ENCODE measurements around the gene OPCML. TPM values are rescaled to one million over a fixed set of nuclear protein-coding genes. Genes with fewer than 3 reads are reported as not detected.

OPCML gene
- polyA plus RNA-seq, 3 donors from 2014 or later: not detected

DNA sequence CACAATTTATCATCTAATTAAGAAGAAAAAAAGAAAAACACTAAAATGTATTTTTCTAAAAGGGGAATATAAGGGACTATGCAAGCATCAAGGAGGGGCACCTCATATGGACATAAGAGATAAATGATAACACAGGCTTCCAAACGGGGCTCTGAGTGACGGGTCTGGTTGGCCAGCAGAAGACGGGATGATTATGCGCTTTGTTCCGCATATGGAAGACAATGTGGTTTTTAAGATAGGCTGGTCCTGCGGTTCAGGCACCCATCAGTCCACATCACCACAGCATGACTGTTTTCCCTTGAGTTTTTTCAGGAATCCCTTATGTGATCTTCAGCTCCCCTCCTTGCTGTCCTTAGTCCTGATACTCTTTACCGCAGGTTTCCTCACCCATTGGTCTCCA, 404.6 kb downstream of the OPCML start:
- Mint-ChIP-seq H3K4me3 (no peak overlapping the region), H3K4me1 (no peaks in the 10 kb centered on the region), H3K27me3 (ENCODE audit: low read depth in 3 of 3) (peaks cover 0 to 2% (median 1%) of the 10 kb centered on the region in 3 donors), H3K27ac (no peak overlapping the region), H3K9me3 (peaks cover 0 to 1% (median 0%) of the 10 kb centered on the region in 6 donors), H3K36me3 (no peaks in the 10 kb centered on the region)
- DNase-seq: no peak

DNA sequence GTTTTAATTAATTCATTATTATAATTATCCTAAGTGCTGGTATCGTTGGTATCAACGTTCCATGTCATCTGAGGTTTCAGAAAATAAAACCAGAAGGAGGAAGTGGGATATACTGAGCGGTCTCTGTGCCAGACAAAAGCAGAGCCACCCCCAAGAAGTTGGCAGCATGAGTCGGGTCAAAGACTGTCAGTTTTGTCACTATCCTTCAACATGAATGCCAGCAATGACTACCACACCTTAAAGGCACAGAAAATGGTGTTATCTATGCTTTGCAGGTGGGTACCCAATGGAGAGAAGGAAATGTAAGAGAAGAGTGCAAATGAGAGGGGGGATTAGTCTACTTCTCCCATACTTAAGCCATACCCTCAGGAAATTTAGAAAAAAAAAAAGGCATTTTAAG, 408.5 kb downstream of the OPCML start:
- no peak for DNase-seq
- H3K36me3 Mint-ChIP-seq: no peaks in the 10 kb centered on the region
- H3K27ac Mint-ChIP-seq: no peak overlapping the region
- no peak overlapping the region for H3K4me3 Mint-ChIP-seq
- H3K4me1 Mint-ChIP-seq: no peaks in the 10 kb centered on the region
- H3K9me3 Mint-ChIP-seq: peaks cover 0 to 2% (median 0%) of the 10 kb centered on the region in 6 donors
- H3K27me3 Mint-ChIP-seq (ENCODE audit: low read depth in 3 of 3): peaks cover 0 to 2% (median 1%) of the 10 kb centered on the region in 3 donors

DNA sequence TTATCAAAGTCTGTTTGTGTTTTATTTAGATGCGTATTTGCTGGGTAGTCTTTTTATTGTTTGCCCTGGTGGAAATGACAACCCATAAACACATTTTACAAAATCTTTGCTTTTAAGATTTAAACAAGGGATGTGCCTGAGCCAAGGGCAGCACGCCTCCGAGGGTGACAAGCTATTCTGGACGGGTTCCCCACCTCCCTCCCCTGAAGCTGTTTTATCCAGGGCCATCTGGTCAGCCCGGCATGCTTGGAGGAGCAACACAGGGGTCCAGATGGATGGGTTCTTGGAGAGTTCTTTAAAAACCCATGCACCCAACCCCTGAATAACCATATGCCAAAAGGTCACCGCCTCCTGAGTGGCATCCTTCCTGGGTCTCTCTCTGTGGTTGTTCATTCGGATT, 408.9 kb downstream of the OPCML start:
- Mint-ChIP-seq H3K9me3 (peaks cover 0 to 2% (median 0%) of the 10 kb centered on the region in 6 donors), H3K4me3 (no peak overlapping the region), H3K36me3 (no peaks in the 10 kb centered on the region), H3K4me1 (no peaks in the 10 kb centered on the region), H3K27me3 (ENCODE audit: low read depth in 3 of 3) (peaks cover 0 to 2% (median 1%) of the 10 kb centered on the region in 3 donors), H3K27ac (no peak overlapping the region)
- no peak for DNase-seq

DNA sequence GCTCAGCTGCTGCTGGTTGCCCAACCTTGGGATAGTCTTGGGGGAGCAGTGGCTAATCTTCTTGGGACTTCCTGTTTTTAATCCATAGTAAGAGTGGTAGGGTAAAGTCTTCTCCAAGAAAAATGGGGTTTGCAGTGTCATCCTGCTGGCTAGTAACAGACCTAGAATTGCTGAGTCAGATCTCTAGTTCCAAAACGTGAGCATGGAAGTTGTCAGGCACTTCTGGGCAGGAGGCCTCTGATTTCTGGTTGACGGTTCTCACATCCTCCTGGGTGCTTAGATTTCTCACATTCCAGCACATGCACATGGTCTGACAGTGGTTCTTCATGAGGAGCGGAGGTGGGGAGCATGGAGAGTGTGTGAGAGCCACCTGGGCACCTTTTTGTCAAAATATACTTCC, 410.0 kb downstream of the OPCML start:
- Mint-ChIP-seq H3K4me3 (no peak overlapping the region), H3K27me3 (ENCODE audit: low read depth in 3 of 3) (no peaks in the 10 kb centered on the region), H3K4me1 (no peaks in the 10 kb centered on the region), H3K27ac (no peak overlapping the region), H3K9me3 (peaks cover 0 to 2% (median 0%) of the 10 kb centered on the region in 6 donors), H3K36me3 (no peaks in the 10 kb centered on the region)
- no peak for DNase-seq

DNA sequence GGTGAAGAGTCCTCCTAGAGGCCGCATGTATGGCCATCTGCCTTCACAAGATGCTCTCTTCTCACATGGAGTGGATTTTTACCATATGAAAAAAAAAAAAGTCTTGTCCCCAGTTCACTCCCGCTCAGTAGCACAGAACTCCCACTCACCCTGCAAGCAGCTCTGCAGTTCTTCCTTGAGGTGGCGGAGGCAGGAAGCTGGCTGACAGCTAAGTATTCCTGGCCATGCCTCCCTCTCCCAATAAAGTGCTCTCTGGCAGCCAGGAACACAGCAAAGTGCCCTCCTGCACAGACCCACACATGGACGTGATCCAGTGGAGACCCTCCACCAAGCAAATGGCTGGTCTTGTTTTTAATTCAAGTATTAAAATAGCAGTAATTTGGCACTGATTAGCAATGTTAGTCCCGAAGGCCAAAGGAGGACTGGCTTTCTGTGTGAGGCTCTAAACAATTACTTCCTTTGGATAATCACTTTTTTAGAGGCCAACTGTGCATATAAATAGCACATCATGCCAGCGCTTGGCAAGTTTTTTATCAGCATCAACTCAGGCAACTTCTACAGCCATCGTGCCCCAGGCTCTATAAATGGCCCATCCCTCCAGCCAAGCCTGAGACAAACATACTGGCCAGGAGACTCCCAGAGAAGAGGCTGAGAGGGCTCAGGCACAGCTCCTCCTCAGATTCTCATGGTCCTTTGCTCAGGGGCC, 413.6 kb downstream of the OPCML start:
- peaks cover 0 to 2% (median 0%) of the 10 kb centered on the region in 3 donors for H3K27me3 Mint-ChIP-seq (ENCODE audit: low read depth in 3 of 3)

DNA sequence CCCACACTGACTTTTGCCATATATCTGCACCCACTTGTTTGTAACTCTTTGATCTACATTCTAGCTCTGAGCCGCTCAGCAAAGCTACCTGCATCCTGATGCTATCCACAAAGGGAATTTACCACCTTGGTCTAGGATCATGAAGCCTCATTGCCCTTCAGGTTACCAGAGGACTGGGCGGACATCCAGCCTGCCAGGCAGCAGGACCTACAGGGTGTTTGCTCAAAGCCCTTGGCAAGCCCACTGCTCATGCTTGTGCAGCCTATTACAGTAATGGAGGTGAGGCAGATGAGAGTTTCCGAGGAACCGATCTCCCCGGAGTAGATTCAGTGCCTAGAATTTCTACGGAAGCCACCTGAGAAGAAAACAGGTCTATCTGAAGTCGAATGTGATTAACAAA, 417.2 kb downstream of the OPCML start:
- Mint-ChIP-seq H3K36me3 (peaks cover 0 to 3% (median 0%) of the 10 kb centered on the region in 3 donors), H3K27ac (no peak overlapping the region), H3K4me1 (no peaks in the 10 kb centered on the region), H3K4me3 (no peak overlapping the region), H3K9me3 (peaks cover 0 to 4% (median 3%) of the 10 kb centered on the region in 6 donors), H3K27me3 (ENCODE audit: low read depth in 3 of 3) (peaks cover 0 to 2% (median 2%) of the 10 kb centered on the region in 3 donors)
- no peak for DNase-seq

More for the DNA sequence above, 413.6 kb downstream of the OPCML start:
- DNase-seq: no peak
- no peak overlapping the region for H3K27ac Mint-ChIP-seq
- peaks cover 0 to 4% (median 0%) of the 10 kb centered on the region in 6 donors for H3K9me3 Mint-ChIP-seq
- H3K36me3 Mint-ChIP-seq: peaks cover 0 to 3% (median 0%) of the 10 kb centered on the region in 3 donors
- H3K4me1 Mint-ChIP-seq: no peaks in the 10 kb centered on the region
- no peak overlapping the region for H3K4me3 Mint-ChIP-seq

DNA sequence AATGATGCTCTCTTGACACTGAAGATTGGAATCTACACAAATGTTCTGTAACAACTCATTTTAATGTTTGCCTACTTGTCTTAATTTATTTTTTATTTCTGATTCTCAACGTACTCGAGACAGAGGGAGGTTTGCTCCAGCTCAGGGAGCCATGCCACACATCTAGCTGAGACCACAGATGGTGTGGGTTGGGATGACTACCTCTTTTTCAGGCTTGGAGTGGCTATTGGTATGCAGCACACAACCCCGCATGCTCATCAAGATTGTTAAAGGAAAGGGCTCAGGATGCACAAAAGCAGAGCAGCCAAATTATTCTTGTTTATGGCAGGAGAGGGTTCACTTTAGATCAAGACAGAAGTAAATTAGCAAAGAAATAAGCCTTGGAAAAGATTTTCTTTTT, 424.5 kb downstream of the OPCML start:
- Mint-ChIP-seq H3K27me3 (ENCODE audit: low read depth in 3 of 3) (peaks cover 0 to 4% (median 1%) of the 10 kb centered on the region in 3 donors), H3K9me3 (peaks cover 0 to 8% (median 4%) of the 10 kb centered on the region in 6 donors), H3K4me1 (no peaks in the 10 kb centered on the region), H3K4me3 (no peak overlapping the region), H3K27ac (no peak overlapping the region), H3K36me3 (no peaks in the 10 kb centered on the region)
- DNase-seq: no peak

DNA sequence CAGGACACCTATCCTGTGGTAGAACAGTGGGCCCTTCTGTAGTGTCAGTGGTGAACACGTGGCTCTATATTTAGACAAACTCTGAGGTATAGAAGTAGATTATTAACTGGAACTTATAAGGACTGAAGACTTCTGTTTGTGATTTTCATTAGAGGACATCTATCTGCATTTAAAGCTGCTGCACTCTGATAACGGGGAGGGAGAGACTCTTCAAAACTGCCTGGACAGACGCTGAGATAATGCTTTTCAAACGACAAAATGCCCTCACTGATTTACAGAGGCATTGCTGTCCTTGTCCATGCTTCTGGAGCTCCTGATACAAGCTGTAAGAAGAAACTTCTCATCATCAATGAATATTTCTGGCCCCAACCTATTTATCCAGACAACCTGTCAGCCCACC, 425.2 kb downstream of the OPCML start:
- H3K27ac Mint-ChIP-seq: no peak overlapping the region
- no peaks in the 10 kb centered on the region for H3K4me1 Mint-ChIP-seq
- no peak for DNase-seq

DNA sequence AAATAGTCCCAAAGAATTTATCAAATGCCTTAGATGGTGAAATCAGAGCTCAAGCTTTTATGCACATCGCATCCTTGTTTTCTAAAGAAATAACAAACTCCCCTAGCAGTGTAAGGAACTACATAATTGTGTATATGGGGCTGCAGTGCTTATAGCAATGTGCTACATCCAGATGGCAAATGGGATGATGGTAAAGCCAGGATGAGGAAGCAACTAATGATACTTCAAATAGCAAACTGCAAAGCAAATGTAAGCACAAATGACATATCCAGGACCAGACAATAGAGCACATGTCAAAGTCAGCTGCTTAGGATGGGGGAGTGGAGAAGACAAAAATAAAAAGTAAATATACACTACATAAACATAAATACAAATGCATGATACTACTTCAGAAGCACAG, 425.9 kb downstream of the OPCML start:
- H3K9me3 Mint-ChIP-seq: peaks cover 0 to 5% (median 2%) of the 10 kb centered on the region in 6 donors
- no peak overlapping the region for H3K4me3 Mint-ChIP-seq
- no peaks in the 10 kb centered on the region for H3K4me1 Mint-ChIP-seq
- H3K27ac Mint-ChIP-seq: no peak overlapping the region
- DNase-seq: no peak
- peaks cover 0 to 4% (median 1%) of the 10 kb centered on the region in 3 donors for H3K27me3 Mint-ChIP-seq (ENCODE audit: low read depth in 3 of 3)
- no peaks in the 10 kb centered on the region for H3K36me3 Mint-ChIP-seq

More for the DNA sequence above, 425.2 kb downstream of the OPCML start:
- Mint-ChIP-seq H3K4me3 (no peak overlapping the region), H3K9me3 (peaks cover 0 to 8% (median 4%) of the 10 kb centered on the region in 6 donors), H3K36me3 (no peaks in the 10 kb centered on the region), H3K27me3 (ENCODE audit: low read depth in 3 of 3) (peaks cover 0 to 4% (median 1%) of the 10 kb centered on the region in 3 donors)

DNA sequence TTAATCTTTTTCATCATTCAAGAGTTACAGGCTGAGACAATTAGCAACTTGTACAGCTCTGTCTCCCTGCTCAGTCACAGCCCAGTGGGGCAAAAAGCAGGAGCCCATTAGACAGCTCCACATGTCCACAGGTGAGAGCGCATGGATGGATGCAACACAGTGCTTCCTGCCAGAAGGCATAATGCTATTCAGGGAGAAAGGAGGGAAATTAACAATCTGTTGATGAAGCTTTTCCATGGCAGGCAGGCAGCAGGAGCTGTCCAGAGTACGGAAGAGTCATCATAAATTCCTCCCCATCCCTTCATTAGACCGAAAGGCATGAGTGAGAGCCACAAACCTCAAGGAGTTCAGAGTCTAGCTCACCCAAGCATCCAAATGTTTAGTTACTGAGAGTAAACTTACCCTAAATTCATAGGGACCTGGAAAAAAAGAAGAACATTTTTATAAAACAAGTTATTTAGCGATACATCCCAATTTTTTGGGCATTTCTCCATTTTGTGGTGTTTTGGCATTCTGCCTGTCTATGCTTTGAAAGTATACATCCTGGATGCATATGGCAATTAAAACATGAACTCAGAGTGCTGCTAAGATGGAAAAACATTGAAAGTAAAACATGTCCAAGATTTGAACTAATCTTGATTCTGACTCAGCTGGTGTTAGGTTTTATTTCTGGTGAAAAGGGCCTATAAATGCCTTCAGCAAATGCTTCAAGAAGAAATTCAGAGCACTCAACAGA, 428.1 kb downstream of the OPCML start:
- Mint-ChIP-seq H3K27ac (no peak overlapping the region), H3K36me3 (peaks cover 0 to 3% (median 0%) of the 10 kb centered on the region in 3 donors), H3K27me3 (ENCODE audit: low read depth in 3 of 3) (peaks cover 0 to 2% (median 1%) of the 10 kb centered on the region in 3 donors), H3K4me1 (no peaks in the 10 kb centered on the region), H3K9me3 (peaks cover 0 to 5% (median 3%) of the 10 kb centered on the region in 6 donors), H3K4me3 (no peak overlapping the region)
- DNase-seq: no peak

DNA sequence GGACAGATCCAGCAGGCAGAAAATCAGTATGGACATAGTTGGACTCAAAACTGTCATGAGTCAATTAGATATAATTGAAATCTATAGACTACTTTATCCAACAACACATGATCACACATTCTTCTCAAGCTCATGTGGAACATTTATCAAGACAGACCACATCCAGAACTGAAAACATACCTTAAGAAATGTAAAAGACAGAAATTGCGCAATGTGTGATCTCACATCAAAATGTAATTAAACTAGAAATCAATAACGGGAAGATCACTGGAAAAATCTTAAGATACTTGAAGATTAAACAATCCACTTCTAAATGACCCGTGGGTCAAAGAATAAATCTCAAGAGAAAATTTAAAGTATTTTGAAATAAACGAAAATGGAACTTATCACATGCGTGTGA, 435.3 kb downstream of the OPCML start:
- H3K9me3 Mint-ChIP-seq: peaks cover 0 to 6% (median 2%) of the 10 kb centered on the region in 6 donors
- no peak overlapping the region for H3K4me3 Mint-ChIP-seq
- no peaks in the 10 kb centered on the region for H3K4me1 Mint-ChIP-seq
- no peak for DNase-seq
- H3K36me3 Mint-ChIP-seq: peaks cover 0 to 3% (median 0%) of the 10 kb centered on the region in 3 donors
- H3K27me3 Mint-ChIP-seq (ENCODE audit: low read depth in 3 of 3): peaks cover 0 to 5% (median 0%) of the 10 kb centered on the region in 3 donors
- H3K27ac Mint-ChIP-seq: no peak overlapping the region

DNA sequence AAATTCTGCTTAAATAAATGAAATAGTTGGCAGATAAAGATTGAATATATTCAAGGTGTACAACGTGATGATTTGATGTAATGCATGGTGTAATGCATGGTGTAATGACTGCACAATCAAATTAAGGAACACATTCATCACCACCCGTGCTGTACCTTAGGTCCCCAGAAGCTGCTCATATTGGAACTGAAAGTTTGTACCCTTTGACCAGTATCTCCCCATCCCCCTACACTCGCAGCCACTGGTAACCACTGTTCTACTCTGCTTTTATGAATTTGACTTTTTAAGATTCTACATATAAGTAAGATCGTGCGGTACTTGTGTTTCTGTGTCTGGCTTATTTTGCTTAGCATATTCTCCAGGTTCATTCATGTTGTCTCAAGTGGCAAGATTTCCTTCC, 445.8 kb downstream of the OPCML start:
- Mint-ChIP-seq H3K4me1 (peaks cover 7% of the 10 kb centered on the region in 2 donors), H3K27me3 (ENCODE audit: low read depth in 3 of 3) (peaks cover 3 to 12% (median 8%) of the 10 kb centered on the region in 3 donors), H3K36me3 (peaks cover 0 to 6% (median 5%) of the 10 kb centered on the region in 3 donors), H3K9me3 (peaks cover 0 to 12% (median 0%) of the 10 kb centered on the region in 6 donors), H3K4me3 (no peak overlapping the region), H3K27ac (no peak overlapping the region)
- no peak for DNase-seq

DNA sequence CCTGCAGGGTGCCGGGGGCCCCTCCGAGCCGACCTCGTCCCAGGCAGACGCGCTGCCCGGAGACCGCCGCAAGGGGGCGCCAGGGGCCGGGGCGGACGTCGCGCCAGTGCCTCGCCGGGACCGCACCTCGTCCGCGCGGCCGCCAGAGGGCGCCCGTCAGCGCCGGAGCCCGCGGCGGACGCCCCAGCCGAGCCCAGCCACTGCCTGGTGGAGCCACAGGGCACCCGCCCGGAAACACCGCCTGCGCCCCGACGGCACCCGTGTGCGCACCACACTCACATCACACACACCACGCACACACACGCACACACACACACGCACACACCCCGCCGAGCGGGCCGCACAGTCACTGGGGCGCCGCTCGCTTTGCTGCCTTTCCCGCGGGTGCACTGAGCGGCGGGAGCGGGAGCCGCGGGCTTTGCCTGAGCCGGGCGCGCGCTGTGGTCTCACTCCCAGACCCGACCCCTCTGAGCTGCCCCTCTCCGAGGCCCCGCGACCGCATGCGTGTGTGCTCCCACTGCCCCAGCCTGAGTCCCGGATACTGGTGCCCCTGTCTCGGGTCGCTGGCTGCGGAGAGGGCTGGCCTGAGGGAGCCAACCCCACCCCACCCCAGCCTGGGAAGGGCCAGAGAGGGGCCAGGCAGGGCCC, 449.3 kb downstream of the OPCML start:
- peak; percentile 20 to 39 (median 33) for DNase-seq
- Mint-ChIP-seq H3K27me3 (ENCODE audit: low read depth in 3 of 3) (peaks cover 7 to 12% (median 8%) of the 10 kb centered on the region in 3 donors), H3K4me3 (peak overlapping the region in 1 of 5 donors; percentile 33), H3K4me1 (peaks cover 7% of the 10 kb centered on the region in 2 donors), H3K27ac (no peak overlapping the region), H3K9me3 (peaks cover 0 to 9% (median 1%) of the 10 kb centered on the region in 6 donors), H3K36me3 (peaks cover 0 to 6% (median 5%) of the 10 kb centered on the region in 3 donors)

DNA sequence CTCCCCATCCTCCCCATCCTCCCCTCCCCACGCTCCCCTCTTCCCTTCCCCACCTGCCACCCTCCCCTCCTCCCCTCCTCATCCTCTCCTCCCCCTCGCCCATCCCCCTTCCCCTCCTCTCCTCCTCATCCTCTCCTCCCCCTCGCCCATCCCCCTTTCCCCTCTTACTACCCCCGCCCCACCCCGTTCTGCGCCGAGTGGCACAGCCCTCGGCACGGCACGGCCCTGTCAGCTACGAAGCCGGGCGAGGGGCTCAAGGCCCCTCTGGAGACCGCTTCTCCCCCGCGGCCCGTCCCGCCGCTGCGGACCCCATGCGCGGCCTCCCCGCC, 449.9 kb downstream of the OPCML start:
- Mint-ChIP-seq H3K4me3 (no peak overlapping the region), H3K27me3 (ENCODE audit: low read depth in 3 of 3) (peaks cover 7 to 12% (median 8%) of the 10 kb centered on the region in 3 donors), H3K27ac (no peak overlapping the region), H3K4me1 (peaks cover 7% of the 10 kb centered on the region in 2 donors), H3K36me3 (peaks cover 0 to 6% (median 5%) of the 10 kb centered on the region in 3 donors), H3K9me3 (peaks cover 0 to 9% (median 1%) of the 10 kb centered on the region in 6 donors)
- no peak for DNase-seq

Measured in immature natural killer cell (primary cell).